Stromal cell of bone marrow (primary cell): ENCODE results near the gene LAMB1.
A peak's percentile ranks its signal among the peaks of the same experiment; 100 is the strongest.
"Not testable (repeated sequence)": the region's sequence is repeated elsewhere in the genome, so short reads cannot be mapped to it uniquely, and the experiment has no call there.

Source experiments
- DNase-seq: peaks from one replicate; pipeline ENCODE4 v3.0.0-alpha.2; 2012; ENCODE audit warnings: low read depth

Gene LAMB1

DNA sequence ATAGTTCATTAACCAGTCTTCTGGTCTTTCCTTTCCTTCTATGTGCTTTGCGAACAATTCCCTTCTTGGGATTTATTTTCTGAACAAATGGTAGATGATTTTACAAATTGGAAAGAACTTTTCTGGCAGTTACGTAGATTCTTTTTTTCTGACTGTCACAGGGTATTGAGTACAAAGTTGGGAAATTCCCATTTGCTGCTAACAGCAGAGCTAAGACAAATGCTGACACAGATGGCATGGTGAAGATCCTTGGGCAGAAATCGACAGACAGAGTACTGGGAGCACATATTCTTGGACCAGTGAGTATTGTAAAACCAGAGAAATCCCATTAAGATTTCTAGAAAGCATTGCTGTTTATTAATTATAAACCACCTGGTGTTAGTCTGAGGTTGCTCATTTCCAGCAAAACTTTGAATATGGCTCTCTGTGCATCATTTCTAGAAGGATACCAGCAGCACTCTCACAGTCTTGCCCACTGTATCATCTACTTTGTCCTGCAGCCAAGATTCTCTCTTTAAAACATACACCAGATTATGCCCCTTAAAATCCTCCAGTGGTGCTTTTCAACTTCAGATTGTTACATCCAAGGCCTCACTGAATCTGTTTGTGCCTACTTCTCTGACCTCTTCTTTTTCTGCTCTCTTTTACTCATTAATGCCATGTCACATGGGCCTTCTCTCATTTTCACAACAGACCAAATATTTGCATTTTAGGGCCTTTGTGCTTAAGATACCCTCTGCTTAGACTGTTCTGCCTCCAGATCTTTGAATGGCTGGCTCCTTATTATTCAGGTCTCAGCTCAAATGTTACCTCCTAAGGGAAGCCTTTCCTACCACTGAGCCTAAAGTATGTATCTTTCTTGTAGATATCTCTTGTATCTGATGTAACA lies 85.0 kb downstream of the LAMB1 start:
- DNase-seq = no peak

DNA sequence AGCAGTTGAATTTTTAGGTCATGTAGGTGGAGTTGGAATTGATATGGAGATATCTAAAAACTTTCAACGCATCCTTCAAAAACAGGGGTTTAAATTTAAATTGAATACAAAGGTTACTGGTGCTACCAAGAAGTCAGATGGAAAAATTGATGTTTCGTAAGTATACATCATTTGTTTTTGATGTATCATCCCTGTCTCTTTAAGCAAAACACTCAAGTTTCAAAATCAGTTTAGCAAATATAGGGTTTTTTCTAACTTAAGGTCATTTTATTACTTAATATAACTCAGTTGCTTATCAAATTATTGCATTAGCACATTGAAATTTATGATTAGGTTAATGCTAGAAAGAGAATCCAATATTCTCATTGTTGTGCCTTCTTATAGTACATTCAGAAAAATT lies 87.4 kb downstream of the LAMB1 start:
- no peak for DNase-seq

DNA sequence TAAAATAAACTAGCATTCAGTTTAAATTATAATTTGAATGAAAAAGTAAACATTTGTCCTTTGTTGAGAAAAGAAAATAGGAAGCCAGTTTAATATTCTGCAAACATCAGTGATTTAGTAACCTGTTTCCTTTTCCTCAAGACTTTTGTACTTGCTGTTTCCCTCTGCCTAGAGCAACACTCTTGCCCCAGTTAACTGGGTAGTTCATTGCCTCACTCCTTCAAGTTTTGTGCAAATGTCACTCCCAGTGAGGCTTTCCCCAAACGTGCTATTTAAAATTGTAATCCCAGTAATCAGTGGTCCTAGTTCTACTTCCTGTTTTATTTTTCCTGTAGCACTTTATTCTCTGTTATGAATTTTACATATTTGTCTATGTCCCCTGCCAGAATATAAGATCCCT lies 88.1 kb downstream of the LAMB1 start:
- no peak for DNase-seq

DNA sequence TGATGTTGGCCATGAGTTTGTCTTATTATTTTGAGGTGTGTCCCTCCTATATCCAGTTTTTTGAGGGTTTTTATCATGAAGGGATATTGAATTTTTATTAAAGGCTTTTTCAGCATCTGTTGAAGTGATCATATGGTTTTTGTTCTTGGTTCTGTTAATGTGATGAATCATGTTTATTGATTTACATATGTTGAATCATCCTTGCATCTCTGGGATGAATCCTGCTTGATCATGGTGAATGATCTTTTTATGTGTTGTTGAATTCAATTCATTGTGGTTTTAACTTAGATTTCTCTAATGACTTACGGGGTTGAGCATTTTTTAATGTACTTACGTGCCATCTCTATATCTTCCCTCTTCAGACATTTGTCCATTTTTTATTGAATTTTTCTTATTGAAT lies 89.1 kb downstream of the LAMB1 start:
- no peak for DNase-seq

DNA sequence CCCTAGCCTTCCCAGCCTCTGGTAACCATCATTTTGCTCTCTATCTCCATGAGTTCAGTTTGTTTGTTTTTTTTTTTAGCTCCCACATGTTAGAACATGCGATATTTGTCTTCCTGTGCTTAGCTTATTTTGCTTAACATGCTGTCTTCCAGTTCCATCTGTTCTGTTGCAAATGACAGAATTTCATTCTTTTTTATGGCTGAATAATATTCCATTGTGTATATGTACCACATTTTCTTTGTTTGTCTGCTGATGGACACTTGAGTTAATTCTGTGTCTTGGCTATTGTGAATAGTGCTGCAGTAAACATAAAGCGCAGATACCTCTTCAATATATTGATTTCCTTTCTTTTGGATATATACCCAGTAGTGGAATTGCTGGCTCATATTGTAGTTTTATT lies 91.0 kb downstream of the LAMB1 start:
- no peak for DNase-seq

DNA sequence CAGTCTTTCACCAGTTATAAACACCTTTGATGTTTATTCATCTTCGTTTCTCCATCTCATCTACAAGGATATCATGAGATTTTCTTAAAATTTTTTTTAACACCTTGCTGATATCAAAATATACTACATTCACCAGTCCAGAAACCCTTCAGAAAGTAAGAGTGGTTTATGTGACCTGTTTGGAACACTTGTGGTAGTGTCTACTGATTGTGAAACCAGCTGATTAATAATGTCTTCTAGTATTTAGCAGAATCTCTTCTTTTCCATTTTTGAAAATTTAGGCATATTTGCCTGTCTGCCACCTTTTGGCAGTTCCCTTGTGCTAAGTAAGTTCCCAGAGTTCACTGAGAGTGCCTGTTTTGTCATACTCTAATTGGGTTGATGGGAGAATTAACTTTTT lies 93.5 kb downstream of the LAMB1 start:
- no peak for DNase-seq

DNA sequence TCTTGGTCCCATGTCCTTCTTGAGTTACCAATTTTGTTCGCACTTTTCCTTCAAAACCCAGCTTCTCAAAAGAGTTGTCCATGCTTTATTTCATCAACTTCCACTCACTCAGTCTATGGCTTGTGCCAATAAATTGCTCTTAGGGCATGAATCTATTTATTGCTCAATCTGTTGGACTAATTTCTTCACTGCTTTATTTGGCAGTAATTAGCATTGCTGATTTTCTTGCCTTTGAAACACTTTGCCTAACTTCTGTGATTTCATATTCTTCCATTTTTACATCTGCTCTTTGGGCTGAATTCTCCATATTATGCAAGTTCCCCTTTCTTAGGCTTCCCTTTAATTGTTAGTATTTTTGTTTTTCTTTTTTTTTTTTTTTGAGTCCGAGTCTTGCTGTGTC lies 95.2 kb downstream of the LAMB1 start:
- no peak for DNase-seq

DNA sequence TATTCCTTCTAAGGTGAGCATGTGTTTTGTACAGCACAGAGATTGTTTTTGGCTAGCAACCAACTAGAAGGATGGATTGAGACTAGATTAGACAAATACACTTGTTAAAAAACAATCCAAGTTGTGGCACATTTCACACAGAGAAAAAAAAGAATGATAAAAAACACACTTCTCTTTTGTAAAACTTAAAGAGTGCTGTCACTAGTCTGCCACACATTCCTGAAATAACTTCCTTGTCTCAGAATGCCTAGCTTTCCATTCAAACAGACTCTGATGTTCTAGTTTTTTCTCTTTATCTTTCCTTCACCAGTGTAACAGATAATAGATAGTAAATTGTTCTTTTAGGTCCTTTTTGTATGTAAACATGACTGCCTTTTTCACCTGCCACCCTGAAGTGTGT lies 100.6 kb downstream of the LAMB1 start:
- no peak for DNase-seq

DNA sequence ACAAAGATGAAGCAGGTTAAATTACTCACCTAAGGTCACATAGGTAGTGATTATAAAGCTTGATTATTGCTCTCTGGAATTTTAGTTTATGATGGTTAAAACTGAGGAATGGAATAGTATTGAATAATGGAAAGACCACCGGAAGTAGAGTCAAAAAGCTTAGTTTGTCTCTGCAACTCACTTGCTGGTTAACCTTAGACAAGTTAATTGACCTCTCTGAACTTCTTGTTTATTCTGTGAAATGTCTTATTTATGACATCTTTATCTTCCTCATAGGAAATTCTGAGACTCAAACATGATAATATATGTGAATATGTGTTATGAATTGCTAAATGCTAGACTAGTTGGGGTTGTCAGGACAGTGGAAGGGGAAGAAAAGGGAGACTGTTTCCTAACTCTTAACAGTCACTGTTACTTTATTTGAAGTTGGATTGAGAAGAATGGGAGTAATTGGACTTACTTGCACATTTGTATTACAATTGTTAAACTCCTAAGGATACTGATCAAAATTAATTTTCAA lies 102.4 kb downstream of the LAMB1 start:
- no peak for DNase-seq

DNA sequence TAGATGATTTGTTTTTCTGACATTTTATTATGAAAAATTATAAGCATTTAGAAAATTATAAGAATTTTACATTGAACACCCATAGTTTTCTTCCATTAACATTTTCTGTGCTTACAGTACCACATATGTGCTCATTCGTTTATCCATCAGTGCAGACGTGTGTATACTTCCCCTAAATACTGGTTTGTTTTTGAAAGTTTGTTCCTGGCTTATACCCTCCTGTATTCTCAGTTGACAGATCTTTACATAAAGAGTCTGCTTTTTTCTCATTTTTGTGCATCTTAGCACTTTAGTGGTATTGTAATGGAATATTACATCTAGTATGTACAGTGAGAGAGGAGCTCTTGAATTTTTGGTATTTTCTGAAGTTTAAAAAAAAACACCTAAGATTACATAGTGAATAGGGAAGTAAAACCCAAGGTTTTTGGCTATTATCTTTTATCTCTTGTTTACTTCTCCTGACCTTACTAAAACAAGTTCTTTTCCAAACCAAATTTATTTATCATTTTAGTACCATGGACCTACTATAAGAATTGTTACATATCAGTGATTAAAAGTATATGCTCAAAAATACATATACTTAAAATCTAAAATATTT lies 103.9 kb downstream of the LAMB1 start:
- no peak for DNase-seq

DNA sequence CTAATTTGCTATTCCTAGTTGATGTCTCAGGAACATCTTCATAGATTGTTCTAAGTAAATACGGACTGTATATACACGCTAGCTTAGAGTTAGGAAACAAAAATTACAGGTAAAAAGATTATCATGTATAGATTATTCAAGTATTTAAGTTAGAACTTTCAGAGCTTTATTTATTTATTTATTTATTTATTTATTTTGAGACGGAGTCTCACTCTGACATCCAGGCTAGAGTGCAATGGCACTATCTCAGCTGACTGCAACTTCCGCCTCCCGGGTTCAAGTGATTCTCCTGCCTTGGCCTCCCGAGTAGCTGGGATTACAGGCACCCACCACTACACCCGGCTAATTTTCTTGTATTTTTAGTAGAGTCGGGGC lies 110.6 kb downstream of the LAMB1 start:
- DNase-seq = not testable (repeated sequence)

DNA sequence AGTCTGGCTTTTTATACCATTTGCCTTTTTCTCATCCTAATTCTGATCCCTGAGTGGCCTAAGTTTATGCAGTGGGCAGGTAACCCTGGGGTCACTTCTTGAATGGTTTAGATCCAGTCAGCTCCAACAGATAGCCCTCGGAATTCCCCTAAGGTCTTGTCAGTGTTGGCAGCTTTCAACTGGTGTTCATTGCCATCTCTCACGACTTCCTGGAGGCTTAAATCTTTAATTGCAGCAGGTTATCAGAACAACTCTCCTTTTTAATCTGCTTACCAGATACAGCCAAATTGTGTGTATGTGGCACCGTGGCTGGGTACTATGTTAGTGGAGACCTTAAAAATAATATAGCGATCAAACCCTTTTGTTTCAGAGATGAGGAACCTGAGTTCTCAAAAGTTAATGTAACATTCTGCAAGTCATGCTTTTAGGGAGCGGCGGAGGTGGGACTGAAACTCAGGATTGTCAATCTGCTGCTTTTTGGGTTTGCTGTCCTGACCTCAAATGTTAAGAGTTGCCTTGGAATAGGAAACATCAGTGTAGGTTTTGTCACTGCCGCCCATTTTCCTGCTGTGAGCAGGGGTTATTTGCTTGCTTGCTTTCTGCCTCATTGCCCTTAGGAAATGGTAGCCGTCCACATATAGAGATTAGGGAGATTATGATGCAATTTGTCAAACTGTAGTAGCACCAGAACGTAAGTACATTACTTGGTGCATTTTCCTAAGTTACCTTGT lies 111.2 kb downstream of the LAMB1 start:
- DNase-seq = no peak

DNA sequence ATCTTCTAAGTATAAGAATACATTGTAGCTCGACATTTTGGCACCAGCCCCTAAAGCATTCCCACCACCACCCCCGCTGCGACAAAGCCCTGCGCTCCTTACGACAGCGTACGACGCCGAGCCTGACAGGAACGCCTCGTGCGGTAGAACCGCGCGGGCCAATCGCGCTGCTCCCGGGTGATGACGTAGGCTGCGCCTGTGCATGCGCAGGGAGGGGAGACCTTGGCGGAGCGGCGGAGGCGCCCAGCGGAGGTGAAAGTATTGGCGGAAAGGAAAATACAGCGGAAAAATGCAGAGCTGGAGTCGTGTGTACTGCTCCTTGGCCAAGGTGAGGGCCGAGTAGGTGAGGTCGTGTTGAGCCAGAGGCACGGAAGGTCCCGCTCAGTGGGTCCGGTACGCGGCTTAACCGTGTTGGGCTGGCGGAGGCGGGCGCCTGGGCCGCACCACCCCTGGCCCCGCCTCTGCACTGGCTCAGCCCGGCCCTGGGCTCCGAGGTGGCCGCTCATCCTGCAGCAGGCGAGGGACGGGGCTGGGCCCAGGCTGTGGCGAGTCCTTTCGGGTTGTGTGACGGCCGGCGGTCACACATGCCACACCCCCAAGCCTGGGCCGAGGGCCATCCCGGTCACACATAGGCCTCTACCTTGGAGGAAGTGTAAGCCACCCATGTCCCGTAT lies 111.9 kb downstream of the LAMB1 start, which contains the start of gene DLD:
Gene DLD, plus strand, starts transcription at position 222 of the 674 bp plus-strand sequence. Its CDS starts 68 bp downstream, at position 290.
- peak; percentile 79 for DNase-seq

DNA sequence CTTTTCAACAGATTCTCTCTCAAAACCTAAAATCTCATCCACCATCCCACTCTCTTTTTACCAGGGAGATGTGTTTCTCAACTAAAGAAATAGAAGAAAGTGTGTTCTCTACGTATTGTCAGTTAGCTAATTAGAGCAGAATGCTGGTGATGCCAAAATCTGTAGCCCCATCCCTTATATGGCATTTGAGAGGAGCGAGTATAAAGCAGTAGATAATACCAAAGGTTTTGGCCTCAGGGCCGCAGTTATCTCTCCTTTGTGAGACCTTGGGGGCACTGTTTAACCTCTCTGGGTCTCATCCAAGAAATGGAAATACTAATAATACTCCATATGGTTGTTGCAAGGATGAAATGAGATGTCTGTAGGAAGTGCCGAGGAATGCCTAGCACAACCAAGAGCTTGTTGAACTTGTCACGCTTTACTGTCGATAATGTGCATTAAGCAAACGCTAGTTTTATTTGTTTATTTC lies 112.4 kb downstream of the LAMB1 start:
- no peak for DNase-seq

DNA sequence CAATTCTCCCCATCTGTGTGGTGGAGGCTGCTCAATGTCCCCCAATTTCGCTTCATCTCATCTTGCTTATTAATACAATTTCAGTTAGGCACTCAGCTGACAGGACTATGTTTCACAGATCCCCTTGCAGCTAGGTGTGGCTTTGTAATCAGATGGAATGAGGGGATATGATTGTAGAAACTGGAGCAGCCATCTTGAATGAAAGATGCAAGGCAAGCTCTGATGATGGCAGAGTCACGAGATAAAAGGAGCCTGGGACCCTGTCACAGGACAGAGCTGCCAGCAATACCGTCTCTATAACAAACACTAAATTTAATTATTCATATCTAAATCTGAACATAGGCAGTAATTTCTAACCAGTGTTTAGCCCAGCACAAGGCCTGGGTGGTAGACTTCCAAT lies 113.0 kb downstream of the LAMB1 start:
- DNase-seq = no peak

DNA sequence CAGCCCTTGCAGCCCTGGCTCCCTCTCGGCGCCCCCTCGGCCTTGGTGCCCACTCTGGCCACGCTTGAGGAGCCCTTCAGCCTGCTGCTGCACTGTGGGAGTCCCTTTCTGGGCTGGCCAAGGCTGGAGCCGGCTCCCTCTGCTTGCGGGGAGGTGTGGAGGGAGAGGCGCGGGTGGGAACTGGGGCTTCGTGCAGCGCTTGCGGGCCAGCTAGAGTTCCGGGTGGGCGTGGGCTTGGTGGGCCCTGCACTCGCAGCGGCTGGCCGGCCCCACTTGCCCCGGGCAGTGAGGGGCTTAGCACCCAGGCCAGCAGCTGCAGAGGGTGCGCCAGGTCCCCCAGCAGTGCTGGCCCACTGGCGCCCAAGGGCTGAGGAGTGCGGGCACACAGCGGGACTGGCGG lies 115.1 kb downstream of the LAMB1 start:
- not testable (repeated sequence) for DNase-seq

DNA sequence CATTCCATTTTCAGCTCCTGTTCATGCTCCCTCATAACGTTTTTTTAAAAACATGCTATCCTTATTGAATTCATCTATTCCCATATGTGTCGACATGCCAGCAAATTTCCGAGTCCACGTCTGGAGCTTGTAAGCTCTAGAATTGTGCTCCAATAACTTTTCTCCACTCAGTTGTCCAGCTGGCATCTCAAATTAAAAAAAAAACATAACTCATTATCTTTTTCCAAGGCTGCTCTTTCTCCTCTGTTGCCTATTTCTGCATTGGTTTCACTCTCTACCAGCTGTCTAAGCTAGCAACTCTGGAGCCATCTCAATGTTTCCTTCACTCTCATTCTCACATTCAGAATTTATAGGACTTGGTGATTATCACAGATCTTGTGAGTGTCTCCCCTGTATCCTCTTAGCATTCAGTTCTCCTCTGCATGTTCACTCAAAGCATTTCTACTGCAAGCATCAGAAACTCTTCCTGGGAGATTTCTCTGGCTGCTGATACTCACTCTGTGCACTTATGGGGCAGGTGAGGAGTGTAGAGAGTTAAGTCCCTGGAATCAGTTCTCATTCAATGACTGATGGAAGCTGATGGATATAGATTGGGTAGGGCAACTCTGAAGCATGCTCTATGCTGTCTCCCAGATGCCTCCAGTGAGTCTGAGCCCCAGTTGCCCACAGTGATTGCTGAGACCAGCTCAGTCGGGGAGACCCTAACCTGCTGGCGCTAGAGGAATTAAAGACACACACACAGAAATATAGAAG lies 118.7 kb downstream of the LAMB1 start:
- no peak for DNase-seq

DNA sequence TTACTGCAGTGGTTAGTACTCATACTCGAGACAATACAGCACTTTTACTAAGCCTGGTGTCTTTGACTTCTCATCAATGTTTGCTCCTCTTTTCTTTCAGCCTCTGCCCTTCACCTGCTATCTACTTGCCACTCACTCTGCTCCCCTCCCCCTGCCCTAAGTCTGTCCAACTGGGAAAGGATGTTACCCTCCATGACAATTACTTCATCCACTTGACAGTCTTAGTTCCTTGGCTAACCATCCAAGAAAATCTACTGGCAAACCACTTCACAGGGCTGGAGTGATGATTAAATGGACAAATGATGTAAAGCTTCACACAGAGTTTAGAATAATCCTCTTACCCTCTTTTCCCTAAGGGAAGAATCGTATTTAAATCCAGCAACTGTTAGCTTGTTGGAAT lies 120.2 kb downstream of the LAMB1 start:
- DNase-seq = no peak

DNA sequence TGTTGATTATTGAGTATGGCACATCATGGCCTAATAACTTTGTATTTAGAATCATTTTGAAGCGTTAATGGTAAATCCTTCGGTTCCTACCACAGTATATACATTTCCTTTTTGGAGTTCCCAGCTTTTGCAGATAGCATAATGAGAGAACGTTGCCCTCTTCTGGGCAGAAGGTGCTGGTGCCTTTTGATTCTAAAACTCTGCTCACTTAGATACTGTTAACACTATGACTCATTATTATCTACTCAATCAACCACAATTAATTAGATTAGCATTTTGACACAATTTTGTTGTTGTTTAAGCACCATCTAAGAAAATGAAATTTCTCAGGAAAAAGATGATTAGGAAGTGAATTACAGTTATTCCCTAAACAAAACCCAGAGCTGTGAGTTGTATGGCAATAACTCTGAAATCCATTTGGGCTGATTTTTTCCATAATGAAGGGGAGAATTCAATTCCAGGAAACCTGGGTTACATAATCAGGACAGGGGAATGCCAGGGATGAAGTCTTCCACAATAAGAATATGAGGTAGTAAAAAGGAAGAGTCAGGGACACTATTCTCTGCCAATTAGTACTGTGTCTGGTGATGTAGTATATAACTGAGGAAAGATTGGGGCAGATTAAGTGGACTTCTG lies 123.4 kb downstream of the LAMB1 start:
- DNase-seq = peak; percentile 24

DNA sequence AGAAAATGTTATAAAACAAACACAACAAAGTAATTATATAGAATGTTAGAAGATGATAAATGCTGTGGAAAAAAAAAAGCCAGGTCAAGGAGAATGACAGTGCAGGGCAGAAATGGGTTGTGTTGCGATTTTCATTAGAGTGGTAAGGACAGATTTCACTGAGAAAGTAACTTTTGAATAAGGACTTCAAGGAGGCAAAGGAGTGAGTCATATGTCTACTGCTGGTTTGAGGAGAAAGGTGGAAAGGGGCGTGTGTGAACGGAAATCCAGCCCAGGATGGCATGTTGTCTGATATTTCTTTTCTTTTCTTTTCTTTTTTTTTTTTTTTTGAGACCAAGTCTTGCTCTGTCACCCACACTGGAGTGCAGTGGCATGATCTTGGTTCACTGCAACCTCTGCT lies 124.3 kb downstream of the LAMB1 start:
- DNase-seq = no peak
